Activated CD4-positive, alpha-beta T cell treated with anti-CD3 and anti-CD28 coated beads, Interleukin-2, Interleukin-4, amounts not matched to agents 100 ng/mL and 50 ng/mL, durations not matched to agents 16 hours and 8 hours (primary cell): ENCODE measurements around the gene PDGFA.

Experiments used
- DNase-seq: peaks from one replicate; pipeline ENCODE4 v3.0.0-alpha.2; 2020; ENCODE audit warnings: low spot score

Gene PDGFA

DNA sequence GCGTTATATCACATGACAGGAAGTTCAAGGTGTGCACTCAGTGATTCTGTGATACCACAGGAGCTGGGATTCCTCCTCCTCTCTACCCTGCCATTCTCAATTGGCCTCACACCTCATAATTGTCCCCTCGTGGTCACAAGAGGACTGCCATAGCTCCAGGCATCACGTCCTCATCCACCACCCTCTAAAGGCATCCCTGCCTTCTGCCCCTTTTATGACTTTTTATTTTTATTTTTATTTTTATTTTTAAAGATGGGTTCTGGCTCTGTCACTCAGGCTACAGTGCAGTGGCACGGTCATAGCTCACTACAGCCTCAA, 47.0 kb downstream of the PDGFA start:
- DNase-seq, result no peak

- DNase-seq, result no peak
Measured at GRCh38 chr7:471866-472639, 47.6 kb downstream of the PDGFA start.

- DNase-seq, result no peak
Measured at GRCh38 chr7:471191-471865, 48.3 kb downstream of the PDGFA start.

DNA sequence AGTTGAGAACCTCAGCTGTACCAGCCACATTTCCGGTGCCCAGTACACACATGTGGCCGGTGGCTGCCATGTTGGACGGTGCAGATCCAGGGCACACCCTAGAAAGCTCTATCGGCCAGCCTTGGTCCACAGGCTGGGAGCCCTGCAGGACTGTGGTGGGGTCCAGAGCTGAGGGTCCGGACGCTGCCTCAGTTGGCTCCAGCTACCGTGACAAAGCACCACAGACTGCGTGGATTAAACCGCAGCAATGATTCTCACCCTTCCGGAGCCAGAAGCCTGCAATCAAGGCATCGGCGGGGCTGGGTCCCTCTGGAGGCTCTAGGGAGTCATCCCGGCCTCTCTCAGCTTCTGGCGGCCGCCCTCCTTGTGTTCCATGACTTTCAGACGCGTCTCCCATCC, 50.1 kb downstream of the PDGFA start:
- no peak for DNase-seq

DNA sequence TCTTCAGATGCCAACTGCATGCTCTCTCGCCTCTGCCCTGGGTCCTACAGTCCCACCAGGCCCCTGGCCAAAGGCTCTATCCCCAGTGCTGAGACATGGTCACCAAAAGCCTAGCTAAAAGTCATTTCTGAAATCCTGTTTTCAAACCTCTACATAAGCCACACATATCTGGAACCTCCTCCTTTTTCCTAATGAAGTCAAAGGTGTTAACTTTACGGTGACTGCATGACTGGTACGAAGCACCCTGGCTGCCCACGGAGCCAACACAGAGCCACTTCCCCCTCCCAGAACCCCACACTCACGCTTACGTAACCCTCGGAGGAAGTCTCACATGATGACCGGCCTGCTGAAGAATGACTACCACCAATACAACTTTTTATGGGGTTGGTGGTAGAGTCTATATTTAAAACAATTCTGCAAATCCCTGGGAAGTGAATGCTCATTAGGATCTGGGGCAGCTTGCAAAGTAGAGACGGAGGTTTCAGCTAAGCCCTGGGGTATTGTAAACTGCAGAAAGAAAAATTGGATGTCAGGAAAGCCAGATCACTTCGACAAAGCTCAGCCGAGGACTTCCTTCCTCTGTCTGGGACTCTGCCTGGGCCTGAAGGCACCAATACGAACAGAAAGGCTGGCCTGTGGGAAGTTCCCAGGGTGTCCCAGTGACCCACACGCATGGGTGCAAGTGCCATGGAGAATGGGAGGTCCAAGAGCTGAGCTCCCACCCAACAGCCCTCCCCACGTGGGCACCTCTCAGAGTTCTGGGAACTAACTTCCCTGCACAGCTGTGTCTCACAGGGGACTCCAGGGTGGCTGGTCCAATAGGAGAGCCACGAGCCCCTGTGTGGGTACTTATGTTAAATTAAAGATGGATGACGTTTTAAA, 50.7 kb downstream of the PDGFA start:
- peak; percentile 2 for DNase-seq

DNA sequence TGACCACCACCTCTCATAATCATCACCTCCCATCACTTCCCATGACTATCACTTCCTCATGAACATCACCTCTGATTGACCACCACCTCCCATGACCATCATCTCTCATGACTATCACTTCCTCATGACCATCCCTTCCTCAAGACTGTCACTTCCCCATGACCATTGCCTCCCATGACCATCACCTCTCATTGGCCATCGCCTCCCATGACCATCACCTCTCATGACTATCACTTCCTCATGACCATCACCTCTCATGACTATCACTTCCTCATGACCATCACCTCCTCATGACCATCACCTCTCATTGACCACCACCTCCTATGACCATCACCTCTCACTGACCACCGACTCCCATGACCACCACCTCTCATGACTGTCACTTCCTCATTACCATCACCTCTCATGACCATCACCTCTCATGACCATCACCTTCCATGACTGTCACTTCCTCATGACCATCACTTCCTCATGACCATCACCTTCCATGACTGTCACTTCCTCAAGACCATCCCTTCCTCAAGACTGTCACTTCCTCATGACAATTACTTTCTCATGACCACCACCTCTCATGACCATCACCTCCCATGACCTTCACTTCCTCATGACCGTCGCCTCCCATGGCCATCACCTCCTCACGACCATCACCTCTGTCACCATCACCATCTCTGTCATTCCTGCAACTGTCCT, 51.6 kb downstream of the PDGFA start:
- no peak for DNase-seq

DNA sequence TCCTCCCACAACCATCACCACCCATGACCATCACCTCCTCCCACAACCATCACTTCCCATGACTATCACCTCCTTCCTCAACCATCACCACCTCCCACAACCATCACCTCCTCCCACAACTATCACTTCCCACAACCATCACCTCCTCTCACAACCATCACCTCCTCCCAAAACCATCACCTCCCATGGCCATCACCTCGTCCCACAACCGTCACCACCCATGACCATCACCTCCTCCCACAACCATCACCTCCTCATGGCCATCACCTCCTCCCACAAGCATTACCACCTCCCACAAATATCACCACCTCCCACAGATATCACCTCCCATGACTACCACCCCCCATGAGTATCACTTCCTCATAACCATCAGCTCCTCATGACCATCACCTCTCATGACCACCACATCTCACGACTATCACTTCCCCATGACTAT, 52.2 kb downstream of the PDGFA start:
- DNase-seq, result no peak

GRCh38 chr7:466465-467191, 53.0 kb downstream of the PDGFA start:
- DNase-seq, result no peak

DNA sequence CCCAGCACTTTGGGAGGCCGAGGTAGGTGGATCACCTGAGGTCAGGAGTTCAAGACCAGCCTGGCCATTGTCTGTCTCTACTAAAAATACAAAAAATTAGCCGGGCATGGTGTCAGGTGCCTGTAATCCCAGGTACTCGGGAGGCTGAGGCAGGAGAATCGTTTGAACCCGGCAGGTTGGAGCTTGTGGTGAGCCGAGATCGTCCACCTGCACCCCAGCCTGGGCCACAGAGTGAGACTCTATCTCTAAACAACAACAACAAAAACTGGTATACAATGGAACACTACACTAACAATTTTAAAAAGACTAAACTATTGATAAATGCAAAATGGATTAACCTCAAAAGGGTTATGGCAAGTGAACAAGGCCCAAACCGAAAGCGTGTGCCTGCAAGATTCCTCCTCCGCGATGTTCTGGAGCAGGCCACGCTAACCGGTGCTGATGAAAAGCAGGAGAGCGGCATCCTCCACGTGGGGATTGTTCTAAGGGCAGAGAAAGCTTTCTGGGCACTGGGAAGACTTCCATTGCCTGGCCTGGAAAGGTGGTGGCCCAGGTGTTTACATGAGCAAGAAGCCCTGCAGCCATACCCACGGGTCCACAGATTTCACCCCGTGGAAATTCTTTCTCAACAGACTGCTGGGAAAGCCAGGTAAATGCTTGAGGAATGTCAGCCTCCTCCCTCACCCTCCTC, 53.8 kb downstream of the PDGFA start:
- no peak for DNase-seq

DNA sequence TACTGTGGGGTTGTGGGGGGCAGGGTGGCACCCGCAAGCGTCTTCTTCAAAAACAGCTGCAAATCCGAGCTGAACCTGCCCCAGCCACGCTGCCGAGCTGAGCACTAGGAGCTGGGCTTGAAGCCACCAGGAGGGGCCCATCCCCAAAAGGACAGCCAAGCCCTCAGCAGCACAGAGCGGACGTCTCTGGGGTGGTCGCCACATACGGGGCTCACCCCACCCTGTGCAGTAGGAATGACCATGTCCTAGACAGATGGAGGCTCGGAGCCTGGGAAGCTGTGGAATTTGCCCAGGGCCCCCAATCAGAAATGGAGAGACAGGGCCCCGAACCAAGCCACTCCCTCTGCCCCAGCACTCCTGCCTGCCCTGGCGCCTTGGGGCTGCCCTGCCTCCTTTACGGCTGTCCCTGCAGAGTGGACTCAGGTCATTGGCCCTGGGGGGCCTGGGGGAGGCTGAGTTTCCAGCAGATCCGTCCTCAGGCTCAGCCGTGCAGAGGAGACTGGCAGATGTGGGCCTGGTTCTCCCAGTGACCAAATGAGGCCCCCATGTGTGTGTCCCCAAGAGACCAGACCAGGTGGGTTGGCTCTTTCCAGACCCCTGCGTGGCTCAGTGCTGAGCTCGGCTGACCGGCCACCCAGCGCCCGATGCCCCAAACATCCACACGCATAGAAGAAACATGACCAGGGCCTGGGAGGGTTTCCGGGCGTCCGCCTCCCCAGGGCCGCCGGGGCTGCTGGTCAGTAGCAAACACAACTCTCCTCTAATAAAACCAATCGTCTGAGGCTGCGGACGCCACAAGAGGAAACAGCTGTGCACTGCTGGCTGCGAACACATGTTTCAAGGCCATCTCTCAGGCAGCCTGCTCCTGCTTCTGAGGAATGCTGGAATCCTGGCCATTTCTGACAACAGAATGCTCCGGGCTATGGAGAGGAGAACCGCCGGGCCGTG, 54.9 kb downstream of the PDGFA start:
- no peak for DNase-seq

DNA sequence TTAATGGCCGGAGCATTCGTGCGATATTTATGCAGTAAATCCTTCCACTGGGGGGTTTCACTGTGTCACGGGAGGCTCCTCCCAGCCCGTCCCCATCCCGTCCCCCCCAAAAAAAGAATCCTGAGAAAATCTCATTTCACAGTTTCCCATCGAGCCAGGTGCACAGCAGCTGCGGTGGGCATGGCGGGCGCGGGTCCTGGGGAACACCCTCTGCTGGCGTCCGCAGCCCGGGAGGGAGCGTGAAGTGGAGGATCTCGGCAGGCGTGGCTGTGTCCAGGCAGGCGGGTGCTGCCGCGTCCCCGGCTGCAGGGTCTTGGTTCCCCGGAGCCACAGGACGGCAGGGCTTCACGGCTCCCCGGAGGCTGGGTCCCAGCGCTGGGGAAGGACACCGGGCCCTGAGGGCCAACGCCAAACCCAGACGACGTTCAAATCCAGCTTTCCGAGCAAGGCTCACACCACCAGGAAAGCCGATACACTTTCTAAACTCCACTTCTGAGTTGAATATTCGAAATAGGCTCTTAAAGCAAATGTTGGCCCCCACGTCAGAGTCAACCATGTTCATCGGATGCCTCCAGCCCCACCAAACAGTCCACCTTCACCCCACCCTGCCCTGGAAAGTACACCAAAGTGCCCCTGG, 55.7 kb downstream of the PDGFA start:
- DNase-seq, result no peak

- no peak for DNase-seq
Measured at GRCh38 chr7:463362-463781, 56.3 kb downstream of the PDGFA start.

GRCh38 chr7:462173-463103, 57.2 kb downstream of the PDGFA start:
- no peak for DNase-seq

DNA sequence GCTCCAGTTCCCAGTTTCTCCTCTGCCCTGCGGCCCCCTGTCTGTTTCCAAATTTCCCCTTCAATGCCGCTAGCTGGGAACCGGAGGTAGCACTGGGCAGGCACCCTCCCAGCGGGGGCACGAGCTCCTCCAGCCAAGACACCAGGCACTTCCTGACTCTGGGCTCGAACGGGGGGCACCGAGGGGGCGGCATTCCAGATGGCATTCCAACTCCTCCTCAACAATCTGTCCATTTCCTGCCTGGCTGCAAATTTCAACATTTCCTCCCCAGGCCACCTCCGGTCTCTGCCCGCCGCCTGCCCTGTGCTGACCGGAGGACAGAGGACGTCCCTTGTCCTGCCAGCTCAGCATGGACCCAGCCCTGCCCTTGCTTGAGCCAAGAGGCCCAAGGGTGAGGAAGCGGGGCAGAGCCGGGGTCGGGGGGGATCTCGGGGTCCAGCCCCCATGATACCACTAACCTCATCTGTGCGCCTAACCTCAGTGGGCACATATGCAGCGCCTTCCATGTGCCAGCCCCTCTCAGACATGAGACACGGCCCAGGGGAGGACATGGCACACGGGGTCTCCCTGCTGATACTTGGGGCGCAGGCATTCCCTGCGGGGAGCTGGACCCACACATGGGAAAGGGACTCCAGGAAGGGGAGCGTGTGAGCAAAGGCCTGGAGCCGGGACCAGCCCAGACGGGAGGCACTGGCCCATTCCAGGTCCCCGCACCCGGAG, 58.0 kb downstream of the PDGFA start:
- DNase-seq, result no peak

DNA sequence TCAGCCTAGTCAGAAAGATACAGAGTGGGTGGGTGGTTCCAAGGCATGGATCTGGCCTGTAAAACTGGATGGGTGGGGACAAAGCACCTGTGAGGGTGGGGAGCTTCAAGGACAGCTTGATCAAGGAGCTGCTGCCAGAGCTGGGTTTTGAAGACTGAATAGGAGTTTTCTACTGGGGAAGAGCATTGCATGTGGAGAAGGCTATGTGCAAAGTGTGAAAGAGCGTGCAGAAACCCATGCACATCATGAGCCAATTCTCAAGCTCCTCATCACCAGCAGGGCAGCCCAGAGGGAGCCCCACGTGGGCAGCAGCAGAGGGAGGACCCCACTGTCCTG, 58.6 kb downstream of the PDGFA start:
- no peak for DNase-seq

- no peak for DNase-seq
Measured at GRCh38 chr7:460374-461116, 59.1 kb downstream of the PDGFA start.
